Large intestine (tissue), 1 donor: Measurements from ENCODE around the gene CPB1. TPM values are rescaled to one million over a fixed set of nuclear protein-coding genes. Genes with fewer than 3 reads are reported as not detected.

Source experiments
- polyA plus RNA-seq: library from polyadenylated mRNA; unstranded; fragments of 120-200 nt; gene quantifications from one replicate; pipeline ENCODE4 v1.2.1, GENCODE V29; 2013

The CPB1 gene
- polyA plus RNA-seq, 1 donor: 1.9 TPM

Other genes with a start within 250 kb of the CPB1 start
- gene AGTR1, start 129.9 kb upstream of the CPB1 start, polyA plus RNA-seq: 1.3 TPM
- 0.52 TPM for gene CPA3, start 37.5 kb downstream of the CPB1 start, polyA plus RNA-seq
- 31.7 TPM for gene GYG1, start 163.7 kb downstream of the CPB1 start, polyA plus RNA-seq